Prostate gland (tissue), 2 donors: ENCODE data around the gene DLG2.

Experiments
- CTCF ChIP-seq, 4 experiments: fragments of 200-600 bp in 2 of 4; fragments of 450-650 bp in 2 of 4; sonication (generic) in 2 of 4; IDR thresholded peaks; 1 replicate in 3 of 4; 2 replicates in 1 of 4; pipeline ENCODE4 v1.5.1; 2016 to 2019; ENCODE audit warnings: antibody characterized with exemption in 4 of 4, mild to moderate bottlenecking in 2 of 4, moderate library complexity in 2 of 4
- POLR2A ChIP-seq: fragments of 450-650 bp; IDR thresholded peaks from one replicate; pipeline ENCODE4 v1.6.1; 2016; ENCODE audit warnings: antibody characterized with exemption, mild to moderate bottlenecking

DNA sequence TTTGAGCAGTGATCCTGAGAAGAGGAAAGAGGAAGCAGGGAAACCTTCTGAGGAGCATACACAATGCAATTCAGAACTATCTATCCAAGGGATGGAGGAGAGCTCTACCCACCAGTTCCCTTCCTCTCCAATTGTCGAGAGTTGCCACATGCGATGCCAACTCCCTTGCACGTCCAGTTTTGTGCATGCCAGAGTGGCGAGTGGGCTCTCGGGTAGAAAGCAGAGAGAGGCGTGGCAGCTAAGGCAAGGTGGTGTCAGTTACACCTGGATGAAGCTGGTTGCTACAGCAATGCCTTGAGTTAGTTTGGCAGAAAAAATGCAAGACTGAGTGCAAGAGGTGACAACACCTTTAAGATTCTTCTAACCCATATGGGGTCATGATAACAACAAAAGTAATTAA is 1920.6 kb downstream of the DLG2 start:
- TF ChIP-seq CTCF (IDR thresholded peaks at IDR 0.05), result no peak
- TF ChIP-seq POLR2A, result no peak
